GM18511 (cell line): ENCODE measurements around the gene DOCK8.

ENCODE experiments used
- ATAC-seq: cut with Tn5 transposase; IDR thresholded peaks from one replicate; pipeline ENCODE4 v1.9.1; 2021; ENCODE audit warnings: mild to moderate bottlenecking, moderate library complexity; ENCODE audit not compliant: unreplicated experiment

The DOCK8 gene

GRCh38 chr9:450561-450960 is 235.9 kb downstream of the DOCK8 start:
- no peak for ATAC-seq

DNA sequence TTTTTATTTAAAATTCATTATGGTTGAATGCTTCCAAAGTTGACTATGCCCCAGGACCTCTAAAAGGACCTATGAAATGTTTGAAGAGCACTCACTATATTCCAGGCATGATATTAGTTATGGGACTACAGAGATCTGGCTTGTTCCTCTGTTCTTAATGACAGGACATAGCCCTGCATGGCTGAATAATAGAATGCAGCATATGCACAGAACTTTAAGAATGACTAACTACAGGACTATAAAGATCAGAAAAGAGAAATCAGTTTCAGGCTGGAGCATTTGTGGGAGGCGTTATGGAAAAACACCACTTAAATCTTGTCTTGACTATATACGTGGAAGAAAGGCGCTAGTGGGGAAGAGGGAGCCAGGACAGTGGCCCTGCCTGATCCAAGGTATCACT is 239.2 kb downstream of the DOCK8 start:
- no peak for ATAC-seq

DNA sequence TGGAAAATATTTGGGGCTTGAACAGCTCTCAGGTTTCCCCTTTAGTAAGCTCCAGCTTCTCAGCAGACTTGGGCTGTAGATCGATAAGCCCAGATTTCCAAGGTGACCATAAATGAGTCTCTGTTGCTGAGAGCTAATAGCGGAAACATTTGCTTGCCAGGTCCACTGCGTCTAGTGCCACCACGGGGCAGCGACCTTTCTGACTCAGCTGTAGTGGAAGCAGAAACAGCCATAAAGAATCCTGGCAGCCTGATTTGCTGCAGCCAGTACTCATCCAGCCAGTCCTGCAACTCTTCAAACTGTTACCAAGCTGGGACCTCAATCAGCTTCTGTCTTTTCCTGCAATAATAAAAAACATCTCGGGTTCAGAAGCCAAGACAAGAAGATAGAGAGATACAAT is 241.7 kb downstream of the DOCK8 start:
- no peak for ATAC-seq

- ATAC-seq: no peak
Measured at GRCh38 chr9:458590-458989, 243.9 kb downstream of the DOCK8 start.

- ATAC-seq: no peak
Measured at GRCh38 chr9:459491-460444, 245.1 kb downstream of the DOCK8 start.

- ATAC-seq: no peak
Measured at GRCh38 chr9:462121-462520, 247.5 kb downstream of the DOCK8 start.

GRCh38 chr9:462606-463005 is 247.9 kb downstream of the DOCK8 start:
- ATAC-seq: no peak

DNA sequence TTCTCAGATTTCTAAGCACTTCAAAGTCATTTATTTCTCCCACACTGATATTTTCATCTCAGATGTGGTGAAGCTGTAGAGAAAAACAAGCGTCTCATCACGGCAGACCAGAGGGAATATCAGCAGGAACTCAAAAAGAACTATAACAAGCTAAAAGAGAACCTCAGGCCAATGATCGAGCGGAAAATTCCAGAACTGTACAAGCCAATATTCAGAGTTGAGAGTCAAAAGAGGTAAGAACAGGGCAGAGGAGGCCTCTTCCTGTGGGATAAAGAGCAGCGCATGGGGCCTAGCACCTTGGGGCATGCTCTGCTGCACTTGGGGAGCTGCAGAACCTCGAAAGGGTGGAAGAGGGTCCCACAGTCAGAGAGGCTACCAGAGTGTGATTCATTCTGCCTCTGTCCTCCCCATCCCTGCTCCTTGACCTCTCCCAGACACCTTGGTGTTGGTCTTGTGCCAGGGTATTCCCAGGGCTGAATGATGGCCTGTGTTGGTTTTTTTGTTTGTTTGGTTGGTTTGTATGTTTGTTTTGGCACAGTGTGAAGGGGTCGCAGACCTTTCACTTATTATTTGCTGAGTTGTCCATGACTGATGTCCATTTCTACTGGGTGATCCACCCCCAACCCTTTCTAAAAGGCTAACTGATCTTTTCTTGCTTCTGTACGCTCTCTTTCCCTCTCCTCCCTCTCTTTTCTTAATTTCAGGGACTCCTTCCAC is 248.9 kb downstream of the DOCK8 start:
- ATAC-seq: no peak

DNA sequence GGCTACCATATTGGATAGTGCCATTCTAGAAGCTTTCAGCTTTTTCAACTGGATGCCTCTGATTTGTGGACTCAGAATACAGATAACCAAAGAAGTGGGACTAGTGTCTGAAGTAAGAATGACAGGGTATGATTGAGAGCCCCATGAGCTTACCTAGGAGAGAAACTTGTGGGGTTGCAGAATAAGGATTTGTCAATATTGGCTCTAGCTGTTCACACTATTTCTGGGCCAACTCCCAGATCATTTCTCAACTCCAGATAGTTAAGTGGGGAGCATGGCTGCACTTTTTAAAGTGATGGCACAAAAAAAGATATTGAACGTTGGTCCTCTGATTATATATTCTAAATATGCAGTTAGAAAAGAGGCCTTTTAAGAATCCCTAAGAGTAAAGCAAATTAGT is 252.1 kb downstream of the DOCK8 start:
- no peak for ATAC-seq

DNA sequence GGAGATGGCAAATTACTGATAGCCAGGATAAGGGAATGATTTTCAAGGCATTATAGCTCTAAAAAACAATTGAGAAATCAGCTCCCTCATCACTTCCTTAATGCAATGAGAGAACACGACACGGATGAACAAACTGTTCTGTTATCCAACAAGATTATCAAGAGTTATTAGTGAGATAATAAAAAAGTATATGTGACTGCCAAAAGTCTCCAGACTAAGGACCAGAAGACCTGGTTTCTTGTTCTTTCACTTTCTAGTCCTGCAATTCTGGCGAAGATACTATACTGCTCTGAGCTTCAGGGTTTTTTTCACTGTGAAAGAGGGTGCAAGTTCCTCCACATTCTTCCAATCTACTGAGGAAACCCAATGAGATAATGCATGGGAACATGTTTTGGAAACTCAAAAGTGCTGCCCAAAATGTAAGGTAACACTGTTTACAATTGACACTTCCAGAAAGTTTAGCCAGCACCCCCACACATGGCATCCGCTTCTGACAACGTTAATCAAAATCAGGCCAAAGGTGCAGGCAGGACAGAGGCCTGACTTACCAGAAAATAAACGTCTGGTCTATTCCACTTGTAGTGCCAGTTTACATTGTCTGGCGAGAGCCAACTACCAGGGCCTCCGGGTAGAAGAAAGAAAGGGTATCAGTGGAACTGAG is 254.2 kb downstream of the DOCK8 start:
- ATAC-seq: no peak

DNA sequence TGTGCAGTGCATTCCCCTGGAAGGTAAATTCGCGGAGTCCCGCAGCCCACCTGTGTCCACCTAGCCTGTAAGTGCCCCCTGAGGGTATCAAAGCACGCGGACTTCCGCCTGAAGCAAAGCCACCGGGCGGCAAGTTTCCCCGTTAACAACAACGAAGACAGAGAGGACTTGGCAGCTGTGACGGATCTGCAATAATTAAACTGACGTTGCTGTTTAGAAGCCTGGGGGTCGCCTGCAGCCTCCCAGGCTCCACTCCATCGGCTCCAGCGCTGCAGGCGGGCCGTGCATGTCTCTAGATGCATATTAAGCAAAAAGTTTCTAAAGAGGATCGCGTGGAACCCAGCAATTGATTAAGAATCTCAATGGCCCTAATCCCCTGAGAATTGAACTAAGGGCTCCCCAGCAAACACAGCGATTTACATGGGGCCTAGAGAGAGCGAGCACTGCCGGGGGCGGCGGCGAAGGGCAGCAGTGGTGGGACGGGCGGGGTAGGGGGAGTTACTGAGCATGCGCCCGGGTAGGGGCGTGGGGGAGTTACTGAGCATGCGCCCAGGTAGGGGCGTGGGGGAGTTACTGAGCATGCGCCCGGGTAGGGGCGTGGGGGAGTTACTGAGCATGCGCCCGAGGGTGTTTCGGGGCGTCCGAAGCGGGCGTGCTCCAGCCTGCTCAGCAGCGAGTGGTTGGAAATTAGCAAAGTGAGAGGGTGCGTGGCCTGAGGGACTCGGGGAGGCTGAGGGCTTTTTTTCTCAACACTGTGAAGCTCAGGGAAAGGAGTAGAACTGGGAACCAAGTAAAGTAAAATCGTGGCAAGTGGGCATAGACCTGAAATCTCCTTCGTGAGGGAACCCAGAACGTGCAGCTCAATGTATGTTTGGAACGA is 255.2 kb downstream of the DOCK8 start:
- ATAC-seq: peak; percentile 93

GRCh38 chr9:470552-471194 is 256.0 kb downstream of the DOCK8 start:
- ATAC-seq: no peak

- no peak for ATAC-seq
Measured at GRCh38 chr9:471320-471719, 256.7 kb downstream of the DOCK8 start.

GRCh38 chr9:472479-473075 is 257.9 kb downstream of the DOCK8 start:
- ATAC-seq: no peak

DNA sequence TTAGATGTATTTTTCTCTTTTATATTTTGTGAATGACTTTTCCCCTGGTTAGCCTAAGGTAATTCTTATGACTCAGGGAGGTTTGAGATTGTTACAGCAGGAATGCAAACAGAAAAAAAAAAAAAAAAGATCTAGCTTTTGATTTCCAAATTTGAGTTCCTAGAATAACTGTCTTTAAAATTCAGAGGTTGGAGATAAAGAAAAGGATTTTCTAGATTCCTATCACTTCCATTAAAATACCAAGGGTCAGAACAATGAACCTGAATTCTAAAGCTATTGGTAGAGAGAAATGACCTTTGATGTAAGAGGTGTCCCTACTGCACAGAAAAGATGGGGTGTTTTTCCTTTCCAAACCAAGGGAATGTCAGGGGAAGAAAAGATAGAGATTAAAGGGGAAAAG is 262.5 kb downstream of the DOCK8 start:
- no peak for ATAC-seq

DNA sequence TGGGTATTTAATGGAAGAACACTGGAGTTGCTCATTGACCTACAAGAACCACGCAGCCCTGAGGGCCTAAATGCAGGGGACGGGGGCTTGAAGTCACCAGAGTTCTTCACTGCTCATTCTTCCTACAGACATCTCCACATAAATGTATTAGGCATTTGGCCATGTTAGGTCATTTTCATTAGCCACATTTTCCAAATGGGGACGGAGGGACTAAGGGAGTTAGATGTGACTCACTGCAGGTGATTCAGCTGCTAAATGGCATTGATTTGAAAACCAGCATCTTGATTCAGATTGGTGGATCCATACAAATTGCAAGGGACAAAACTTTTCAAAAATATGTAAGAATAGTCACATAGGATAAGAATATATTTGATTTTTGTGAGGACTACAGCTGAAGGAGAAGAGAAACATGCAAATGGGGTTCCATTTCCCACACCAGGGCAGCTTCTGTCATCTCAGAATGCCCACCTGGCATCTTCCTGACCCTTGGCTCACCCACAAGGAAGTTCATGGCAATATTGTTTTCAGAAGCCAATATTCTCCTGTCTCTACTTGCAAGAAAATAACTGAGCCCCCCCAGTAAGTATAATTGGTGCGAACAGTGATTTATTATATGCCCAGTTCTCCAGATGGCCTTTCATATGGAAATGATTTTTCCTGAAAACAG is 264.8 kb downstream of the DOCK8 start:
- ATAC-seq: no peak

DNA sequence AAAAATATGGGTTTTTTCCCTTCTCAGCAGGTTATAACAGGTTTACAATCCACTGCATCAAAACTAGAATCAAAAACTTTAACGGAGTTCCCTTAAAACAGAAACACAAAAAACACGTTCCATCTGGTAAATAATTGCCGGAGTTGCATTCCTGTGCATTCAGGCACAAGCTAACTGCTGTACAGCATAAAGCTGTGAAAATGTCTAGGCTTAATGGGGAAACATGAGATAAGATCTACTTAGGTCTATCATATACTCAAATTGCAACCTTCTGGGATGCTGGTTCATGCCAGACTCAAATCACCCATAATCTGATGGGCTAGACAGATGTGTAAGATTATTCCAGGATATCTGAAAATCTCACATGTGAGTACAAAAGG is 265.3 kb downstream of the DOCK8 start:
- no peak for ATAC-seq

- ATAC-seq: no peak
Measured at GRCh38 chr9:482739-483138, 268.1 kb downstream of the DOCK8 start.

DNA sequence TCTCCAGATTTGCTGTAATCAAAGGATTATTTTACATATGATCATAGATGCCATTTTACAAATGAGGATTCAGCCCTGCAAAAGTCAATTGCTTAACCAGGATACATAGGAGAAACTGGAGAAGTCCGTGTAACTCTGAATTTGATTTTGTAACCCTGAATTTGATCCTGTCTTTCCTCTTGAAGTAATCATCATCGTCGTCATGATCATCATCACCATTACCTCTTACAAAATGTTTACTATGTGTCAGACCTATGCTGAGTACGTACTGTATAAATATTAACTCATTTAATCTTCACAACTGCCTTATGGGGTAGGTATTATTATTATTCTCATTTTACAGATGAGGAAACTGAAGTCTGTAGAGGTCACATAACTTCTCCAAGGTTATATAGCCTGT is 271.5 kb downstream of the DOCK8 start:
- ATAC-seq: no peak
